GM20431 (cell line): ENCODE measurements around the gene CELA2B.
"Not testable (repeated sequence)": the region's sequence is repeated elsewhere in the genome, so short reads cannot be mapped to it uniquely, and the experiment has no call there.

Experiments
- in situ Hi-C: fragments of 300-500 bp; cut with MseI, MboI; formaldehyde crosslinking; loops from one replicate; pipeline ENCODE4 v1.15.0; 2020; ENCODE audit warnings: low sequenced_read_pairs; ENCODE audit not compliant: unreplicated experiment

The CELA2B gene

GRCh38 chr1:15463064-15463800 lies 12.7 kb upstream of the CELA2B start:
- in situ Hi-C loops: not testable (repeated sequence)

DNA sequence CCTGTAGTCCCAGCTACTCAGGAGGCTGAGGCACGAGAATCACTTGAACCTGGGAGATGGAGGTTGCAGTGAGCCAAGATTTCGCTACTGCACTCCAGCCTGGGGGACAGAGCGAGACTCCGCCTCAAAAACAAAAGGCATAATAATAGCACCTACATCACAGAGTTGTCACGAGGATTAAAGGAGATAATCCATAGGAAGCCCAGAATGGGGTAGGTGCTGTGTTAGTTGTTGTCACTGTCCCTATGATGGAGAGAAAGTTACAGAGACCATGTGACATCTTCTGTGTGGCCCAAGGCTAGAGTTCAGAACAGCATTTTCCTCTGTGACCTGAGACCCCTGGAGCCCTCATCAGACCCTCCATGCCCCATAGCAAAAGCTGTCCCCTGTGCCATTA lies 12.0 kb upstream of the CELA2B start:
- in situ Hi-C loops: not testable (repeated sequence)

GRCh38 chr1:15465674-15466073 lies 10.2 kb upstream of the CELA2B start:
- in situ Hi-C loops: no loop called here

DNA sequence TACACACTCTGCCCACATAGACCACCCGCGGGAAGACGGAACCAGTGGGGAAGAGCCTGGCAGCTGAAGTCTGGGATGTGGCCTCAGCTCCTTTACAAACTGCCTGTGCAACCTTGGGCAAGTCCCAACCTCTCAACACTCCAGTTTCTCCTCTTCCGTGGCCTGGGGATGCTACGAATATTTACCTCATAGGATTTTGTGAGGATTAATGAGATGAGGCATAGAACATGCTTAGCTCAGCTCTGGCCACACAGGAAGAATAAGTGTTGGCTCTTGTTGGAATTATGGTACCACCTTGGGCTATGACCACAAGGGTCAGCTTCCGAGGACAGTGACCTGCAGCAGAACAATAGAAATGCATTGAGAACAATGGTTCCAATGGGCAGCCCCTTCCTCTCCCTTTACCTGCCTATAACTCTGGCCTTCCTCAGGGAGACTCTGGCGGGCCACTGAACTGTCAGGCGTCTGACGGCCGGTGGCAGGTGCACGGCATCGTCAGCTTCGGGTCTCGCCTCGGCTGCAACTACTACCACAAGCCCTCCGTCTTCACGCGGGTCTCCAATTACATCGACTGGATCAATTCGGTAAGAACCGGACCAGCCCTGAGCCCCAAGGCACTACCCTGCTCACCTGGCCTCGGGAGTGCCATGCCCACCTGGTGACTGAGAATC lies 8.8 kb upstream of the CELA2B start:
- in situ Hi-C loops: not testable (repeated sequence)

DNA sequence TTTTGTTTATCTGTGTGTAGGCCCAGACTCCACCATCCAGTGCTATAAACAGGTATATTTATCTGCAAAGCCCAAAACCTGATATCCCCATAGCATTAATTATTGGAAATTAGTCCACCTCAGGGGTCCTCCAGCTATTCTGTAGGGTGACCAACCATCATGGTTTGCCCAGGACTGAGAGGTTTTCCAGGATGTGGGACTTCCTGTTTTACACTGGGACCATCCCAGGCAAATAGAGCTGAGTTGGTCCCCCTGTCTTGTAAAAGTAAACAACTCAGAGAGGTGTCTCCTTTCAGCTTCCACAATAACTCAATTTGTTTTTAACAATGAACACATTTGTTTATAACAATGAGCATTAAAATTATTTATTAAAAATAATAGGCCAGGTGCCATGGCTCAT lies 7.8 kb upstream of the CELA2B start:
- in situ Hi-C loops: no loop called here

DNA sequence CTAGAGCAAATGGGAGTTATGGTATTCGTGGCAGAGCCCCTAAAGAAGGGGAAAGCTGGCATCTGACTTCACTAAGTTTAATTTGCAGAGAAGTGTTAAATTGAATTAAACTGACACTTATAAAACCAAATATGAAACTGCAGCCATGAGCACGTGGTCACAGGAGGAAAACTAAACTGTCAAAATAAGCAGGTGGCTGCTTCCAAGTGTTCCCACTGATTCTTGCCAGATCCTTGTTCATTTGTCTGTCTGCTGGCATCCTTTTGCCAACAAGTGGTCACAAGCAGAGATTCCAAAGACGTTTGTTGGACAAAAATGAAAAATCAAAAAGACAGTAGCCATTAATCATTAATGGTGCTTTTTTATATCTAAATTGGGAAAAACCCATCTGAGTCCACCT lies 6.5 kb upstream of the CELA2B start:
- in situ Hi-C loops: no loop called here

GRCh38 chr1:15469821-15470448 lies 6.0 kb upstream of the CELA2B start:
- in situ Hi-C loops: not testable (repeated sequence)

DNA sequence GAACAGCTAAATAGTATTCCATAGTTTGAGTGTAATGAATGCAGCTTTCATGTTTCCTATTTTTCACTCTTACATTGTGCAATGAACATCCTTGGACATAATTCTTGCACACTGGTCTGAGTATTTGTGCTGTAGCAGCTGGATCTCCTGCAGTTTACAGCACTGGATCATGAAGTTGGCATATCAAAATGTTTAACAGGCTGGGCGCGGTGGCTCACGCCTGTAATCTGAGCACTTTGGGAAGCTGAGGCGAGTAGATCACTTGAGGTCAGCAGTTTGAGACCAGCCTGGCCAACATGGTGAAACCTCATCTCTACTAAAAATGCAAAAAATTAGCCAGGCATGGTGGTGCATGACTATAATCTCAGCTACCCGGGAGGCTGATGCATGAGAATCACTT lies 4.8 kb upstream of the CELA2B start:
- in situ Hi-C loops: not testable (repeated sequence)

GRCh38 chr1:15471723-15472122 lies 4.2 kb upstream of the CELA2B start:
- in situ Hi-C loops: not testable (repeated sequence)

GRCh38 chr1:15472587-15472986 lies 3.3 kb upstream of the CELA2B start:
- in situ Hi-C loops: no loop called here

GRCh38 chr1:15476927-15477326 lies 1.0 kb downstream of the CELA2B start:
- in situ Hi-C loops: no loop called here

DNA sequence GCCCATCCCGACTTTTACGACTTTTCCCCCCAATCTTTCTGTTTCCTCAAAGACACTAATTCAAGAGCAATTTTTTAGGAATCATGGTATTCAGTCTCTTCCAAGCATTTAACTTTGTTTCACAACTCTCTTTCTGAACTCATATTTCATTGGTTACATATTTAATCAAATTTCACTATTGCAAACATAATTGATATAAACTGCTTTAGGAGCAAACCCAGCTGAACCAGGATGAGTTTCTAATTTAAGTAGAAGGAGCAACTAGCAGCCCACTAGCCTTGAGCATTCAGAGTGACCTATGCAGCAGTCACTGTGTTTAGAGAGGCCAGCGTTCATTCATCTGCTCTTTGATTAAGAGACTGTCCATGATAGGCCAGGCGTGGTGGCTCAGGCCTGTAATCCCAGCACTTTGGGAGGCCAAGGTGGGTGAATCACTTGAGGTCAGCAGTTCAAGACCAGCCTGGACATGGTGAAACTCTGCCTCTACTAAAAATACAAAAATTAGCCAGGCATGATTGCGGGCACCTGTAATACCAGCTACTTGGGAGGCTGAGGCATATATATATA lies 1.8 kb downstream of the CELA2B start:
- in situ Hi-C loops: no loop called here

DNA sequence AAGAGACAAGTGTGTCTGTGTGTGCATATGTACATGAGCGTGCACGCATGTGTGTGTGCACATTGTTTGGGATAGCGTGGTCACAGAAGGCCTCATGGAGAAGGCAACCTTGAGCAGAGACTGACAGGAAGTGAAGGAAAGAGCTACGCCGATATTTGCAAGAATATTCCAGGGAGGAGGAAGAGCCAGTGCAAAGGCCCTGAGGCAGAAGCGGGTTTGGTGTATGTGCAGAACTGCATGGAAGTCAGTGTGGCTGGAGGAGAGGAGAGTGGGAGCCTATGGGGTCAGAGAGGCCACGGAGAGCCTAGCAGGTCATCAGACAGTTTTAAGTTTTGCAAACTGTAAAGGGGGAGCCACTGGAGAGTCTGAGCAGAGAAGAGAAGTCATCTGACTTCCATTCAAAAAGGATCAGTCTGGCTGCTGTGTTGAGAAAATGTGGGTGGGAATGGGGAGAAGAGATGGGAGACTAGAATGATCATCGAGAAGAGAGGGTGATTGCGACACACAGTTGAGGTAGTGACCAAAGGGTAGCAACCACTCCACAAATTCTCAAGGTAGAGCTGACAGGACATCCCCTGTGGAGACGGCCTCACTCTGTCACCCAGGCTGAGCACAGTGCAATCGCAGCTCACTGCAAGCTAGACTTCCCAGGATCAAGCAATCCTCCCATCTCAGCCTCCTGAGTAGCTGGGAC lies 3.9 kb downstream of the CELA2B start:
- in situ Hi-C loops: no loop called here

GRCh38 chr1:15482455-15482854 lies 6.6 kb downstream of the CELA2B start:
- in situ Hi-C loops: not testable (repeated sequence)

- in situ Hi-C loops: not testable (repeated sequence)
Observed at GRCh38 chr1:15482983-15483543, 7.2 kb downstream of the CELA2B start.

GRCh38 chr1:15483971-15484370 lies 8.1 kb downstream of the CELA2B start:
- in situ Hi-C loops: no loop called here

DNA sequence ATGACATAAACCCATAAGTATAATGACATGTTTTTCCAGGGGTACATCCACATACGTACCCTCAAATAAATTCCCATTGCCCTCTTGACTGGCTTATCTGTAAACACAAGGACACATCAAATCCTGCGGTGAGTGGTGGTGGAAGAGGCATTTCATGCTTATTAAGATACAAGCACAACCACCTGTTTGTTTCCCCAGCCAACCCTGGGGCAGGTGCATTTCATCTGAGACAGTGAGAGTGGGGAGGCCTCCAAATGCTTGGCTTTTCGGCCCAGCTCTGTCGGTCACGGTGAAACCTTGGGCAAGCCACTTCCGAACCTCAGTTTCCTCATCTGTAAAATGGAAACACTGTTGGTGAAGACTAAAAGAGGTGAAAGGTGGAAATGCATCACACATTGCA lies 8.5 kb downstream of the CELA2B start:
- in situ Hi-C loops: not testable (repeated sequence)

GRCh38 chr1:15485636-15486035 lies 9.7 kb downstream of the CELA2B start:
- in situ Hi-C loops: no loop called here

GRCh38 chr1:15486844-15487610 lies 11.1 kb downstream of the CELA2B start:
- in situ Hi-C loops: not testable (repeated sequence)
